ENCODE results near the gene ZIC1.

ZIC1 gene

GRCh38 chr3:147421184-147421912 lies 12.2 kb downstream of the ZIC1 start:
- DNase-seq (ENCODE audit: low read depth in 1 of 2, low spot score in 1 of 2): no peak

GRCh38 chr3:147422196-147422595 lies 13.0 kb downstream of the ZIC1 start:
- no peak for DNase-seq (ENCODE audit: low read depth in 1 of 2, low spot score in 1 of 2)

- no peak for DNase-seq (ENCODE audit: low read depth in 1 of 2, low spot score in 1 of 2)
These were observed 13.7 kb downstream of the ZIC1 start for GRCh38 chr3:147422601-147423536.

GRCh38 chr3:147423537-147423797 lies 14.3 kb downstream of the ZIC1 start:
- DNase-seq (ENCODE audit: low read depth in 1 of 2, low spot score in 1 of 2): no peak

GRCh38 chr3:147423798-147424580 lies 14.8 kb downstream of the ZIC1 start:
- no peak for DNase-seq (ENCODE audit: low read depth in 1 of 2, low spot score in 1 of 2)

- no peak for DNase-seq (ENCODE audit: low read depth in 1 of 2, low spot score in 1 of 2)
These were observed 15.6 kb downstream of the ZIC1 start for GRCh38 chr3:147424581-147425387.

GRCh38 chr3:147425388-147425850 lies 16.3 kb downstream of the ZIC1 start:
- no peak for DNase-seq (ENCODE audit: low read depth in 1 of 2, low spot score in 1 of 2)

GRCh38 chr3:147426931-147427330 lies 17.8 kb downstream of the ZIC1 start:
- DNase-seq (ENCODE audit: low read depth in 1 of 2, low spot score in 1 of 2): no peak

GRCh38 chr3:147427746-147428145 lies 18.6 kb downstream of the ZIC1 start:
- no peak for DNase-seq (ENCODE audit: low read depth in 1 of 2, low spot score in 1 of 2)

- no peak for DNase-seq (ENCODE audit: low read depth in 1 of 2, low spot score in 1 of 2)
These were observed 19.2 kb downstream of the ZIC1 start for GRCh38 chr3:147428326-147428725.

- DNase-seq (ENCODE audit: low read depth in 1 of 2, low spot score in 1 of 2): no peak
These were observed 19.6 kb downstream of the ZIC1 start for GRCh38 chr3:147428754-147429153.

- no peak for DNase-seq (ENCODE audit: low read depth in 1 of 2, low spot score in 1 of 2)
These were observed 22.6 kb downstream of the ZIC1 start for GRCh38 chr3:147431751-147432150.

- DNase-seq (ENCODE audit: low read depth in 1 of 2, low spot score in 1 of 2): no peak
These were observed 38.1 kb downstream of the ZIC1 start for GRCh38 chr3:147447224-147447623.

- DNase-seq (ENCODE audit: low read depth in 1 of 2, low spot score in 1 of 2): no peak
These were observed 40.5 kb downstream of the ZIC1 start for GRCh38 chr3:147449669-147450068.

- no peak for DNase-seq (ENCODE audit: low read depth in 1 of 2, low spot score in 1 of 2)
These were observed 50.0 kb downstream of the ZIC1 start for GRCh38 chr3:147458995-147459704.

GRCh38 chr3:147462856-147463255 lies 53.7 kb downstream of the ZIC1 start:
- no peak for DNase-seq (ENCODE audit: low read depth in 1 of 2, low spot score in 1 of 2)

Data from activated CD4-positive, alpha-beta T cell treated with anti-CD3 and anti-CD28 coated beads, Interleukin-2, amount 50 U/mL, for 24 hours (primary cell).